HEK293 (cell line): Measurements from ENCODE around the gene APLP2.
A peak's percentile ranks its signal among the peaks of the same experiment; 100 is the strongest.

ENCODE experiments used
- CTCF ChIA-PET: fragments of 350-600 bp; formaldehyde crosslinking; extraction: SDS; loops from one replicate; lab custom pipeline; 2021; ENCODE audit warnings: antibody characterized with exemption; lab: Yijun Ruan, JAX
- POLR2A ChIA-PET: fragments of 300-600 bp; formaldehyde crosslinking; extraction: SDS; loops from one replicate; lab custom pipeline; 2020; ENCODE audit warnings: antibody characterized with exemption, inconsistent platforms; lab: Yijun Ruan, JAX
- H3K27ac ChIP-seq: fragments of 200-500 bp; sonication (Bioruptor generic); 2 replicates; pipeline ENCODE4 v1.5.1; 2014; ENCODE audit warnings: low read depth, low read length, control low read depth, inconsistent platforms; ENCODE audit errors: extremely low read depth
- H3K36me3 ChIP-seq, 2 experiments: fragments of 200-500 bp in 1 of 2; sonication (Bioruptor generic) in 1 of 2; 1 replicate in 1 of 2; 2 replicates in 1 of 2; pipeline ENCODE4 v1.5.1; 2014 to 2017; ENCODE audit warnings: inconsistent platforms in 2 of 2, low read length in 2 of 2; ENCODE audit not compliant: control insufficient read depth in 2 of 2, insufficient read depth in 1 of 2
- H3K4me1 ChIP-seq: fragments of 200-500 bp; sonication (Bioruptor generic); 2 replicates; pipeline ENCODE4 v1.5.1; 2014; ENCODE audit warnings: mild to moderate bottlenecking, low read length, inconsistent platforms; ENCODE audit not compliant: control insufficient read depth, insufficient read depth
- H3K4me3 ChIP-seq: 2 replicates; pipeline ENCODE4 v1.5.1; 2011; ENCODE audit warnings: low read depth, mild to moderate bottlenecking, control low read depth, low read length, moderate library complexity
- H3K9me3 ChIP-seq: fragments of 200-500 bp; sonication (Bioruptor generic); 2 replicates; pipeline ENCODE4 v1.5.1; 2014; ENCODE audit warnings: low read depth, low read length, inconsistent platforms; ENCODE audit not compliant: control insufficient read depth, insufficient read depth
- GLIS1 ChIP-seq: fragments of 450-650 bp; formaldehyde crosslinking; IDR thresholded peaks from 2 replicates; pipeline ENCODE4 v1.5.1; 2016; ENCODE audit warnings: missing biosample characterization, missing genetic modification characterization
- HOXD13 ChIP-seq: sonication (generic); formaldehyde crosslinking; IDR thresholded peaks from 2 replicates; pipeline ENCODE4 v1.8.0; 2022; ENCODE audit warnings: missing genetic modification reagents, borderline replicate concordance
- IKZF3 ChIP-seq: fragments of 450-650 bp; IDR thresholded peaks from 2 replicates; pipeline ENCODE4 v1.5.0; 2018; ENCODE audit warnings: missing biosample characterization, mild to moderate bottlenecking, missing genetic modification characterization, moderate library complexity
- SP3 ChIP-seq: fragments of 450-650 bp; formaldehyde crosslinking; IDR thresholded peaks from 2 replicates; pipeline ENCODE4 v1.5.1; 2016; ENCODE audit warnings: missing biosample characterization, missing genetic modification characterization
- ZBTB1 ChIP-seq: fragments of 450-650 bp; formaldehyde crosslinking; IDR thresholded peaks from 2 replicates; pipeline ENCODE4 v1.5.1; 2016; ENCODE audit warnings: missing biosample characterization, missing genetic modification characterization
- ZBTB10 ChIP-seq: fragments of 450-650 bp; formaldehyde crosslinking; IDR thresholded peaks from 2 replicates; pipeline ENCODE4 v1.5.1; 2016; ENCODE audit warnings: missing biosample characterization, missing genetic modification characterization
- ZIC2 ChIP-seq: fragments of 450-650 bp; formaldehyde crosslinking; IDR thresholded peaks from 2 replicates; pipeline ENCODE4 v1.5.1; 2016; ENCODE audit warnings: missing biosample characterization, missing genetic modification characterization
- ZNF121 ChIP-seq: fragments of 450-650 bp; formaldehyde crosslinking; IDR thresholded peaks from 2 replicates; pipeline ENCODE4 v1.5.1; 2016; ENCODE audit warnings: missing biosample characterization, missing genetic modification characterization
- ZNF133 ChIP-seq: fragments of 450-650 bp; formaldehyde crosslinking; IDR thresholded peaks from 2 replicates; pipeline ENCODE4 v1.5.1; 2016; ENCODE audit warnings: missing biosample characterization, missing genetic modification characterization
- ZNF211 ChIP-seq: fragments of 450-650 bp; formaldehyde crosslinking; IDR thresholded peaks from 2 replicates; pipeline ENCODE4 v1.5.1; 2016; ENCODE audit warnings: low read depth, missing biosample characterization, missing genetic modification characterization
- ZNF302 ChIP-seq: fragments of 450-650 bp; formaldehyde crosslinking; IDR thresholded peaks from 2 replicates; pipeline ENCODE4 v1.5.1; 2016; ENCODE audit warnings: missing biosample characterization, missing genetic modification characterization, low read depth
- ZNF341 ChIP-seq: fragments of 450-650 bp; formaldehyde crosslinking; IDR thresholded peaks from 2 replicates; pipeline ENCODE4; 2016; ENCODE audit warnings: low read depth, missing biosample characterization, missing genetic modification characterization
- ZNF391 ChIP-seq: fragments of 450-650 bp; formaldehyde crosslinking; IDR thresholded peaks from 2 replicates; pipeline ENCODE4 v1.5.1; 2016; ENCODE audit warnings: low read depth, missing biosample characterization, missing genetic modification characterization, borderline replicate concordance
- ZNF404 ChIP-seq: fragments of 450-650 bp; formaldehyde crosslinking; IDR thresholded peaks from 2 replicates; pipeline ENCODE4 v1.5.1; 2017; ENCODE audit warnings: missing biosample characterization, missing genetic modification characterization
- ZNF488 ChIP-seq: fragments of 450-650 bp; formaldehyde crosslinking; IDR thresholded peaks from 2 replicates; pipeline ENCODE4 v1.5.1; 2016; ENCODE audit warnings: missing biosample characterization, missing genetic modification characterization
- ZNF610 ChIP-seq: fragments of 450-650 bp; formaldehyde crosslinking; IDR thresholded peaks from 2 replicates; pipeline ENCODE4 v1.5.1; 2016; ENCODE audit warnings: missing biosample characterization, missing genetic modification characterization, borderline replicate concordance
- ZNF624 ChIP-seq: fragments of 450-650 bp; formaldehyde crosslinking; IDR thresholded peaks from 2 replicates; pipeline ENCODE4 v1.5.1; 2017; ENCODE audit warnings: missing biosample characterization, missing genetic modification characterization
- ZNF645 ChIP-seq: fragments of 450-650 bp; formaldehyde crosslinking; IDR thresholded peaks from 2 replicates; pipeline ENCODE4; 2016; ENCODE audit warnings: missing biosample characterization, missing genetic modification characterization
- ZNF776 ChIP-seq: fragments of 450-650 bp; formaldehyde crosslinking; IDR thresholded peaks from 2 replicates; pipeline ENCODE4 v1.5.0; 2017; ENCODE audit warnings: missing biosample characterization, missing genetic modification characterization, borderline replicate concordance
- ZNF843 ChIP-seq: fragments of 450-650 bp; formaldehyde crosslinking; IDR thresholded peaks from 2 replicates; pipeline ENCODE4 v1.5.1; 2016; ENCODE audit warnings: missing biosample characterization, missing genetic modification characterization

APLP2 gene

GRCh38 chr11:130180491-130180890 is 110.8 kb downstream of the APLP2 start:
- H3K4me3 ChIP-seq, result no peak overlapping the region
- no peaks in the 10 kb centered on the region for H3K36me3 ChIP-seq
- H3K9me3 ChIP-seq, result no peaks in the 10 kb centered on the region
- H3K27ac ChIP-seq, result no peak overlapping the region
- POLR2A ChIA-PET, result no interaction called here
- no peaks in the 10 kb centered on the region for H3K4me1 ChIP-seq
- TF ChIP-seq ZNF624 (tag by site-specific recombination) (no peak), GLIS1 (tag by site-specific recombination) (peak; percentile 38; the same call in 1 of the 2 replicates)
- CTCF ChIA-PET, result no interaction called here

- ChIA-PET POLR2A (no interaction called here), CTCF (no interaction called here)
- no peaks in the 10 kb centered on the region for H3K4me1 ChIP-seq
- no peak for TF ChIP-seq ZNF391 (tag by site-specific recombination)
- no peak for TF ChIP-seq ZBTB1
- TF ChIP-seq ZNF341 (tag by site-specific recombination), result no peak
- TF ChIP-seq ZNF843 (tag by site-specific recombination), result no peak
- TF ChIP-seq ZNF610 (tag by site-specific recombination), result no peak
- TF ChIP-seq ZBTB10, result no peak
- no peak for TF ChIP-seq ZNF645 (tag by site-specific recombination)
- TF ChIP-seq SP3 (tag by site-specific recombination), result no peak
- TF ChIP-seq ZNF488 (tag by site-specific recombination), result no peak
- no peak for TF ChIP-seq ZNF776 (tag by site-specific recombination)
- no peak for TF ChIP-seq ZNF211 (tag by site-specific recombination)
- no peak for TF ChIP-seq IKZF3
- TF ChIP-seq ZNF133 (tag by site-specific recombination), result no peak
- TF ChIP-seq HOXD13 (CRISPR knock-in tag), result no peak
- TF ChIP-seq ZNF302 (tag by site-specific recombination), result no peak
- no peak for TF ChIP-seq ZIC2 (tag by site-specific recombination)
- TF ChIP-seq ZNF404 (tag by site-specific recombination), result no peak
- no peak for TF ChIP-seq ZNF121 (tag by site-specific recombination)
- TF ChIP-seq, all 188 proteins: peak for 0
- no peak overlapping the region for H3K27ac ChIP-seq
- no peaks in the 10 kb centered on the region for H3K36me3 ChIP-seq
- H3K4me3 ChIP-seq, result no peak overlapping the region
- H3K9me3 ChIP-seq, result no peaks in the 10 kb centered on the region
Measured at GRCh38 chr11:130180896-130181294, 111.2 kb downstream of the APLP2 start.
